HG03045 (cell line): ENCODE data around the gene OR10H3.
"Not testable (repeated sequence)": the region's sequence is repeated elsewhere in the genome, so short reads cannot be mapped to it uniquely, and the experiment has no call there.

Source experiments
- ATAC-seq: cut with Tn5 transposase; IDR thresholded peaks from one replicate; pipeline ENCODE4 v1.9.1; 2021; ENCODE audit warnings: mild to moderate bottlenecking, moderate library complexity; ENCODE audit not compliant: unreplicated experiment

The OR10H3 gene

DNA sequence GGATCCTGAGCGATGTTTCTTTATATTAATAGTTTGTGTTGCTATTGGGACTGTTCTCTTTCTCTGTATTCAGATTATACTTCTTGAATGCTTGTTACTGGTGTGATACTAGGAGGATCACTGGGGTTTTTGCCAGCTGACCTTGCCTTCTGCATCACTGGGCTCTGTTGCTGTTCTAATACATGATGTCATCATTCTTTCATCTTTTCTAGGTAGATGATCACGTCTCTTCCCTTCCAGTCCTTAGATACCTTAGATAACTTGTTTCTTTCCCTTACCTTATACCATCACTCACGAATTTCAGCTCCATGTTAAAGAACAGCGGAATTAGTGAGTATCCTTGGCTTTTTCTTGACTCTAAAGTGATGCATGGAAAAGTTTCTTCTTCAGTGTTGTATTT, at the start of gene OR10H3:
Gene OR10H3 (plus strand): TSS at position 264 of the 400 bp plus-strand sequence. CDS start 3,408 bp downstream, outside the sequence.
- ATAC-seq = no peak

DNA sequence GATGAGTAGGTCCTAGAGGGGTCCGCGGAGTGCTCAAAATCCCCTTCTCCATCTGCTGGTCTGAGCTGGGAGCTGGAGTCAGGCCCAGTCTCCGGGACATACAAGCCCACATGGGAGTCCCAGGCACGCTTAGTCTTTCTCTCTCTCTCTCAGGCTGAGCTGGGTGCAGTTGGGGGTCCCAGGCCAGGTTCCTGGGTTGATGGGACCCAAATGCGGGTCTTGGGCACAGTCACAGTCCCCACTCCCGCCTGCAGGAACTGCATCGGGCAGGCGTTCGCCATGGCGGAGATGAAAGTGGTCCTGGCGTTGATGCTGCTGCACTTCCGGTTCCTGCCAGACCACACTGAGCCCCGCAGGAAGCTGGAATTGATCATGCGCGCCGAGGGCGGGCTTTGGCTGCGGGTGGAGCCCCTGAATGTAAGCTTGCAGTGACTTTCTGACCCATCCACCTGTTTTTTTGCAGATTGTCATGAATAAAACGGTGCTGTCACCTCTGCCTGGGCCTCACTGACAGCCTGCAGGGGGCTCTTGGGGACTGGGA, 41.1 kb upstream of the OR10H3 start:
- no peak for ATAC-seq

GRCh38 chr19:15701757-15702533, 35.8 kb upstream of the OR10H3 start:
- ATAC-seq = no peak

DNA sequence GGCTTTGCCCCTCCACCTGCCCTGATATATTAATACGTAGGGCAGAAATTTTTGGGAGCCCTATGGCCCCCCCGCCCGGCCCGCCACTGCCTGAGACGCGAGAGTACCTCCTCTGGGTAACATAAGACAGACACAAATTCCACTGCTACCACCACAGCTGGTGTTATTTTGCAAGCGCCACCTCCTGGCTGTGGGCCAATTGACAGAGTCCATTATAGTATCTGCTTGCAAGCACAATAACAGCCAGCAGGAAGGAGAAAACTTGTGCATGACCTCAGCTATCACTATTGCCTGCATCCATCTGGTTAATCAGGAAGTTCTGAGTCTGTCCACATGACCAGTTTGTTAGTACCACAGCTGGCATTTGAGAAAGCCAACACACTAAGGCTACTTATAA, 35.3 kb upstream of the OR10H3 start:
- no peak for ATAC-seq

- no peak for ATAC-seq
Measured at GRCh38 chr19:15714638-15715037, 23.1 kb upstream of the OR10H3 start.

- no peak for ATAC-seq
Measured at GRCh38 chr19:15715642-15716041, 22.1 kb upstream of the OR10H3 start.

- no peak for ATAC-seq
Measured at GRCh38 chr19:15717809-15718208, 20.0 kb upstream of the OR10H3 start.

DNA sequence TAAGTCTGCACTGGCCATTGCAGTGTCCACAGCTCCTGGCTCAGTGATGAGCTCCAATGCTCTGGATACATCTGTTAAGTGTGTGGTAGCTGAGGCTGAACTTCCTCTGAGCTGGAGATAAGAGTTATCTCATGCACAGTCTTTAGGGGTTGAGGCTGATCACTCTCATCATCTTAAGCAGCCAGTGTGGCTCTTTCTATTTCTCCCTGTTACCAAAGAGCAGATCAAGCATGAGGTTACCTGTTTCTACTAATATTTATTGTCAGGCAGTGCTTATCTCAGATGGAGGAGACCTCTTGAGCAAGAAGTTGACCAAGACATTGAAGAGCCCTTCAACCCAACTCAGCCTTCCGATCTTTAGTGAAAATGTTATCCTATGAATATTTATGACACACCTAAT, 16.5 kb upstream of the OR10H3 start:
- no peak for ATAC-seq

- ATAC-seq = no peak
Measured at GRCh38 chr19:15722956-15723355, 14.8 kb upstream of the OR10H3 start.

DNA sequence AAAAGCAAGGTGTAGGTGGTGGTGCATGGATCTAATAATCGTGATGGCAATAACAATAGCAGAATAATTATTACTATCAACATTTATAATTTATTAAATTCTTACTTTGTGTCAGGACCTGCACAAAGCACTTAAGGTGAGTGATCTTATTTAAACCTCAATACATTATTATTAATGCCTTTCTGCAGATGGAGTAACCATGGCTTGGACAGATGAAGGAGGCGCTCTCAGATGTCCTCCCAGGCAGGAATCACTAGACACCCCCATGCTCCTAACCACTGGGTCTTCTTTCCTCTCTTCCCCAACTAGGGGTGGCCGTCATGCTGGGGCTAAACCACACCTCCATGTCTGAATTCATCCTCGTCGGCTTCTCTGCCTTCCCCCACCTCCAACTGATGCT, 10.1 kb upstream of the OR10H3 start, which contains the start of gene OR10H2:
Gene OR10H2 (plus strand): TSS at position 301 of the 400 bp plus-strand sequence. CDS start 20 bp downstream, at position 321.
- ATAC-seq = no peak

DNA sequence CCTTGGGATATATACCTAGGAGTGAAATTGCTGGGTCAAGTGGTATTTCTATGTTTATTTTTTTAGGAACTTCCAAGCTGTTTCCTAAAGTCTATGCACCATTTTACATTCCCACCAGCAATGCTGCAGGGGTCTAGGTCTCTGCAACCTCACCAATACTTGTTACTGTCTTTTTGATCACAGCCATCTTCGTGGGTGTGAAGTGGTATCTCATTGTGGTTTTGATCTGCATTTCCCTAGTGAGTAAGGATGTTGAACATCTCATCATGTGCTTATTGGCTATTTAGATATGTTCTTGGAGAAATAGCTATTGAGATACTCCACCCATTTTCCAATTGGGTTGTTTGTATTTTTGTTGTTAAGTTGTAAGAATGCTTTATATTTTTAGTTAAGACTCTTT, 7.2 kb upstream of the OR10H3 start:
- ATAC-seq = no peak

- no peak for ATAC-seq
Measured at GRCh38 chr19:15732388-15732787, 5.4 kb upstream of the OR10H3 start.

GRCh38 chr19:15733895-15734294, 3.9 kb upstream of the OR10H3 start:
- no peak for ATAC-seq

DNA sequence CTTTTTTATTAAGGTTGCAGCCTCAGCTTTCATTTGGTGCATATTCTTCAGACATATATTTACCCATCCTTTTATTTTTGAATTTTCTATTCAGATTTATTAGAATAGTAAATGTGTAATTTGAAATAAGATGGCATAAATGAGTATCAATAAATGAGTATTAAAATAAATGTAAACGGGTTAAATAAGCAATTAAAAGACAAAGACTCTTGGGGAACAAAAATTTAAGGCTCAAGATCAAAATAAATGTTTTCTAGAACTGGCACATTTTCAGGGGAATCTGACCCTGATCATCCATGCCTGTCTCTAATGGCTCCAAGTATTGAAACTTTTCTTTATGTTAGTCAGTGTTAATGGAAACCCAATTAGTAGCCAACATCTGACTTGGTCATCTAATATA, 3.0 kb downstream of the OR10H3 start:
- ATAC-seq = no peak

DNA sequence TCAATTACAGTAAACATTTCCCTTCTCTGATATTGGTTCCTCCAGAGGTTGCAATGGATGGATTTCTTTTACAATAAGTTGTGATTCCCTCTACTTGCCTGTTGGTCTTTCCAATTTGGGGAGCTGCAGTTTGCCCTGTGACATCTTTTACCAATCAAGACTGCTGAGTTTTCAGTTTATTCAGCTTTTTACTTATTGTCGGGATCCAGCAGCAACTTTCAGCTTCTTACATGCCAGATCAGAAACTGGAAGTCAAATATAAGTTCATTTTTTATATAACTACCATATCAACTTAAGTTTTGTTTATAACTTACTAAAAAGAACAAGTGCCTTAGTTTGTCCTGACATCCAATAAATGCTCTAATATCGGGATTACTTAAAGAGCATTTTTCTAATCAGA, 10.5 kb downstream of the OR10H3 start:
- no peak for ATAC-seq

DNA sequence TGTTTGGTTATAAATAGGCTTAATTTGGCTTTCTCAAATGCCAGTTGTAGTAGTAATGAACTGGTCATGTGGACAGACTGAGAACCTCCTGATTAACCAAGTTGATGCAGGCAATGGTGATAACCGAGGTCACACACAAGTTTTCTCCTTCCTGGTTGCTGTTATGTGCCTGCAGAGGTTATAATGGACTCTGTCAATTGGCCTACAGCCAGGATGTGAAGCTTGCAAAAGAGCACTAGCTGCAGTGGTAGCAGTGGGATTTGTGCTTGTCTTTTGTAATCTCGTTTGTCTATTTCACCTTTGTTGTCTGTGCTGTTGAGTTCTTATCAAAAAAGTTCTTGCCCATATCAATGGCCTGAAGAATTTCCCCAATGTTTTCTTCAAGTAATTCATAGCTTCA, 20.6 kb downstream of the OR10H3 start:
- ATAC-seq = no peak

- ATAC-seq = no peak
Measured at GRCh38 chr19:15759962-15760565, 22.3 kb downstream of the OR10H3 start.

- ATAC-seq = no peak
Measured at GRCh38 chr19:15769586-15769985, 31.8 kb downstream of the OR10H3 start.

DNA sequence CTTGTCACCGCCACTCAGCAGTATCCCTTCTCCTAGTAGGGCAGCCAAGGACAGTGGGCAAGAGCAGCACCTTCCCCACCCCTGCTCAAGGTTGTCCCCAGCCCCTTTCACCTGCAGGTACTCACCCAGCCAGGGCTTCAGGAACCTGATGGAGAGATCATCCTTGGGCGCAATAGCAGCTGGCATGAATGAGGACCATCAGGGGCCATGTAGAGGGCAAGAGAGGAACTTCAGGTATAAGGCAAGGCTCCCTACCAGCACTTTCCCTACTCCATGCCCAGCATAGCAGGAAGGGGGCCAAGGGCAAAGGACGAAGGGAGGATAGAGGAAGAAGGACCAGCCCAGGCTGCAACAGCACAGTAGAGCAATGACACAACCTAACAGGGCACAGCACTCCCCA, 36.4 kb downstream of the OR10H3 start:
- ATAC-seq = not testable (repeated sequence)

DNA sequence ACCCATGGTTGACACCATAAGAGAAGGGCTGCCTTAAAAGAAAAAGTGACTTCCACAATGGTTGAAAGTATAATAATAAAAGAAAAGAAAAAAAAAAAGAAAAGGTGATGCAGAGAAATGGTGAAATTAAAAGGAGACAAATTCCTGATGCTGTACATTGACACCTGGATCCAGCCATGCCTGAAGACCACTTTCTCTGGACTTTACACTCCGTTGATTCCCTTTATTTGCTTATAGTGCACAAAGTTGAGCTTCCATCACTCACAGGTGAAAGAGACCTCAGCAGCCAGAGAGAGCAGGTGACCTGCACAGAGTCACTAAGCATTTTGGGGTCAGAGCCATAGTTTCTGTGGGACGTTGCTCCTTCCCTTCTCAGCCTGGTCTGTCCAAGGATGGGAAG, 37.5 kb downstream of the OR10H3 start:
- ATAC-seq = no peak

GRCh38 chr19:15776264-15776663, 38.5 kb downstream of the OR10H3 start:
- no peak for ATAC-seq
